ENCODE results near the gene PROX1. TPM values are rescaled to one million over a fixed set of nuclear protein-coding genes. Genes with fewer than 3 reads are reported as not detected.
A peak's percentile ranks its signal among the peaks of the same experiment; 100 is the strongest.

Gene PROX1
- polyA plus RNA-seq (2013, experiment 1 of 2; ENCODE audit: insufficient read length) = 0.20 TPM
- polyA plus RNA-seq (2013, experiment 2 of 2; ENCODE audit: insufficient read length) = 0.57 TPM

GRCh38 chr1:213987927-213988506, at the start of gene PROX1:
PROX1 (plus strand) TSS chr1:213987973; CDS start chr1:213996536, 8,563 bp downstream.
- peak; percentile 89 for DNase-seq

GRCh38 chr1:213938776-213939175, 49.0 kb upstream of the PROX1 start:
- DNase-seq = no peak

- DNase-seq = no peak
These were observed 47.9 kb upstream of the PROX1 start for GRCh38 chr1:213939888-213940287.

GRCh38 chr1:213940947-213941346, 46.8 kb upstream of the PROX1 start:
- no peak for DNase-seq

GRCh38 chr1:213942061-213942460, 45.7 kb upstream of the PROX1 start:
- no peak for DNase-seq

GRCh38 chr1:213947200-213947801, 40.5 kb upstream of the PROX1 start:
- no peak for DNase-seq

GRCh38 chr1:213951876-213952275, 35.9 kb upstream of the PROX1 start:
- no peak for DNase-seq

GRCh38 chr1:213953806-213954205, 34.0 kb upstream of the PROX1 start:
- no peak for DNase-seq

- DNase-seq = no peak
These were observed 31.4 kb upstream of the PROX1 start for GRCh38 chr1:213956295-213956770.

GRCh38 chr1:213958346-213958745, 29.4 kb upstream of the PROX1 start:
- DNase-seq = no peak

GRCh38 chr1:213960963-213961362, 26.8 kb upstream of the PROX1 start:
- DNase-seq = no peak

- DNase-seq = no peak
These were observed 25.3 kb upstream of the PROX1 start for GRCh38 chr1:213962508-213962907.

GRCh38 chr1:213966122-213966521, 21.7 kb upstream of the PROX1 start:
- DNase-seq = no peak

- no peak for DNase-seq
These were observed 19.5 kb upstream of the PROX1 start for GRCh38 chr1:213968146-213968825.

- no peak for DNase-seq
These were observed 17.7 kb upstream of the PROX1 start for GRCh38 chr1:213969958-213970555.

- no peak for DNase-seq
These were observed 15.6 kb upstream of the PROX1 start for GRCh38 chr1:213972141-213972540.

GRCh38 chr1:213973129-213973528, 14.6 kb upstream of the PROX1 start:
- no peak for DNase-seq

- no peak for DNase-seq
These were observed 10.9 kb upstream of the PROX1 start for GRCh38 chr1:213976665-213977485.

- DNase-seq = no peak
These were observed 10.3 kb upstream of the PROX1 start for GRCh38 chr1:213977486-213977842.

GRCh38 chr1:213977909-213978308, 9.9 kb upstream of the PROX1 start:
- DNase-seq = no peak

- no peak for DNase-seq
These were observed 7.8 kb upstream of the PROX1 start for GRCh38 chr1:213979751-213980586.

- DNase-seq = no peak
These were observed 6.9 kb upstream of the PROX1 start for GRCh38 chr1:213980906-213981305.
